Embryonic facial prominence (tissue), 1 donor: ENCODE results near the gene SCN7A.

Experiments
- DNase-seq: peaks from one replicate; pipeline ENCODE4 v3.0.0-alpha.2; 2016; ENCODE audit errors: extremely low spot score

Gene SCN7A

DNA sequence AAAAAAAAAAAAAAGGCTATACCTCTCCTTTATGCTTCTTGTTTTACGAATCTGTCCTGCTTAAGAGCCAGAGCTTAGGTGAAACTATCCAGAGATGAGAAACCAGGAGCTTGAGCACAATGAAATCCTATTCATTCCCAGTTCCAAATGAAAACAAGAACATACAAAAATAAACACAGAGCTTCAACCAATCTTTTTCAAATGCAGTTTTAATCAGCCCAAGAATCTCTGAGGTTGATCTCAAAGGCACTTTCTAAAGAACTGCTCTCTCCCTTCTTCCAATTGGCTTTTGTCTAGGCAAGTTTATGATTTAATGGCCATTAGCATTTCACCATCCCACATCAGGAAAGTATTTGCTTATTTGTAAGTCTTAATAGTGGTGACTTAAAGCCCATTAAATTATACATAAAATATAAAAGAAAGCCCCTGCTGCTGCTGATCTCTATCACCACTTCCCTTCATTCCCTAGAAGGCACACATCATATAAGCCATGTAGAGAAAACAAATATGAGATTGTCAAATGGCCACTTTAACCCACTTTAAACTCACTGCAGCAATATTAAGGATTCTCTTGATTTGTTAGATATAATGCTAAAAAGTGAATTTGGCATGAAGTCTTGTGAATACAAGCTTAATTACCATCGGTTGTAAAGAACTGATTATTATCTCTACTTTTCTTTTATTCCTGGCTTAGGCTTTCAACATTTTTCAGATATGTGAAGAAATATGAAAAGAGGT lies 89.0 kb downstream of the SCN7A start:
- DNase-seq = no peak

DNA sequence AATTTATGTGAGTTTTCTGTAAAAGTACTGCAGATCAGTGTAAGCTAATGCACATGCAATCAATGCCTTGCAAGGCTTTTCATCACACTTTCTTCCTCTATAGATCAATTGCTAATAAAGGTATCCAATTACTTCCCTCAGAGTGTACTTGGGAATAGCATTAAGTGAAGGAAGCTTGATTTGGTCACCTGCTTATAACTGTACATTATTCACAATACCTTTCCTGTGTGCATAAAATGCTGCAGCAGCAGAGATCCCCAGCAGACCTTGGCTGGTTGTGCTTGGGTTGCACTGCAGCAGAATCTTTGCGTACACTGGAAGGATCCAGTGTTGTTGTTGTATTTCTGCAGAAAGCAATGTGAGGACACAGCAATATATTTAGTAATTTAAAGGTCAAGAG lies 99.8 kb downstream of the SCN7A start:
- DNase-seq = no peak

DNA sequence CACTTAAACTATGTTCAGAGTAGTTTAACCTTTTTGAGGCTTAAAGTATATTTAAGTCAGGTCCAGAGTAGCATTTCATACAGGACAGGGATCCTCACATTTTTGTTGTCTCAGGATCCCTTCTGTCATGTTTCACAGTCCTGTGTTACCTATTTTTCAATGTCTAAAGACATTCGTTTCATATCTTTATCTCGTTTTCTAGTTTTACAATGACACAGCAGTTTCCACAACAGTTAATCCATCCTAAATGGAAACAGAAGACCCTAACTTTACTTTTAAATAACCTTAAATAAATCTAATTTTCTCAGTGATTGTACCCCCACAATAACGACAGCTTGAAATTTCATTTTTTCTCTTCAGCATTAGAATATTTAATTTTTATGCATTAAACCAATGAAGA lies 101.0 kb downstream of the SCN7A start:
- DNase-seq = no peak

DNA sequence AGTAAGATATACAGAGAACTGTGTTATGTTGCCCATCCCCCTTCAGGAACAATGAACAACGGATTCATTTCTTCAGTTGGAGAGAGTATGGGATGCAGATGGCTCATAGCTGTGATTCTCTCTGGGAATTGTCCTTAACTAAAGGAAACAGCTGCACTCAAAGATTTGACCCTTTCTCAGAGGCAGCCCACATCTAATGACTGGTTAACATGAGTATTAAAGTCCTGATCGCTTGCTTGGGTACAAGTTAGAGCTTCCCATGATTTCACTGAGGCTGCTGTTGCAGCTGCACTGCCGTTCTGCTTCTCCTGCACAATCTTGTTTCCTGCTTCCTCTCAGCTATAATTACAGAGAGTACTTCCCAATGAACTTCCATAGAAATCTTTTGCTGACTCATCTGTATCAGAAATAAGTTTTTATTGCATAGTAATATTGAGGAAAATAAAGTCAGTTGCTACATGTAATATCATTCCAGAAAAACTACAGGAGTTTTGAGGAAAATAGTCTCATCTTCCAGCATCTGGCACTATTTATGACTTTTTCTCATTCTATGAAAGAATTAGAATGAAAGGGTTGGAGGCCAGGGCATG lies 105.5 kb downstream of the SCN7A start:
- DNase-seq = no peak

DNA sequence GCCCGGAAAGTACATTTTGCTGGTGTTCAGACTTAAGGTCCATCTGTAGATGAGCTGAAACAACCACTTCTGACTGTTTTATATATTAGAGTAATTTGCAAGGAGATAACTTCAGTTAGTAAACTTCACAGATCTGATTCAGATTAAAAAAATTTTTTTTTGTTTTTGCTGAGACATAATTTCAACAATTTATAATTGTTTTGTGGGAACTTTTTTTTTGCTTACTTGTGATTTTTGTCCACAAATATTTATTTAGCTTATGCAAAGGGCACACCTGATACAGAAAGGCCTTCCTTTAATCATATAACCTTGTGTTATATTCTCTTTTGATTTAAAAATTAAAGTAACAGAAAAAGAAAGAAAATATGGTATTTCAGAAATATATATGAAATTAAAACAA lies 108.7 kb downstream of the SCN7A start:
- DNase-seq = no peak

DNA sequence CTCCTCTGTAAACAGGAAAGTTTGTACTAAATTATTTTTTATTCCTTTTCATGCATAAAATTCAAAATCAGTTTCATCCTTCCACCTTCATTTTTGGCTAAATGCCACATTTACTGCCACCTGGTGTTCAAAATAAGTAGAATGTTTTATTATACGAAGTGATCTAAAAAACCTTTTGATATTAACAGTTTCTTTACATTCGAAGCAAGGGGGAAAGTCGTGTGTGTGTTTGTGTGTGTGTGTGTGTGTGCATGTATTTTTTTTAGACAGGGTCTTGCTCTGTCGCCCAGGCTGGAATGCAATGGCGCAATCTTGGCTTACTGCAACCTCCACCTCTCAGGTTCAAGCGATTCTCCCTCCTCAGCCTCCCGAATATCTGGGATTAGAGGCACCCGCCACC lies 109.3 kb downstream of the SCN7A start:
- DNase-seq = no peak

DNA sequence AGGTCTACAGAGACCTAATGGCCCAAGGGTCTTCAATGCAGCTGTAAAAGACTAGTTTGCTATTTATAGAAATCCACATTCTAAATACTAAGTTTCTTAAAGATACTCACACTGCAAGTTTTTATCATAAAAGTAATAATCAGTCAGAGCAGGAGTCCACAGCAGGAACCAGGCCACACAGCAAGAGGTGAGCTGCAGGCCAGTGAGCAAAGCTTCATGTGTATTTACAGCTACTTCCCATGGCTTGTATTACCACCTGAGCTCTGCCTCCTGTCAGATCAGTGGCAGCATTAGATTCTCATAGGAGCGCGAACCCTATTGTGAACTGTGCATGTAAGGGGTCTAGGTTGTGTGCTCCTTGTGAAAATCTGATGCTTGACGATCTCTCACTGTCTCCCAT lies 111.6 kb downstream of the SCN7A start:
- DNase-seq = no peak

DNA sequence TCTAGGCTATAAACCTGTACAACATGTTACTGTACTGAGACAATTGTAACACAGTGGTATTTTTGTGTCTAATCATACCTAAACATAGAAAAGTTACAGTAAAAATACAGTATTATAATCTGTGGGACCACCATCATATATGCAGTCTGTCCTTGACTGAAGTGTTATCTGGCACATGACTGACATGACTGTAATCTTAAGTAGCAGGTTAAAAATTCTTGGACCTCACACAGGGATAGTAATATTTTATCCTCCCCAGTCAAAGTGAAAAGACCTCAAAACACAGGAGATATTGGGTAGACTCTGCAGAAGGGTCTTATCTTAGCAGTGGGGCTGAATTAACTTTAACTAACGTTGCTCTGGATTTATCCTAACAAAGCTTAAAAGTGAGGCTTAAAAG lies 113.4 kb downstream of the SCN7A start:
- no peak for DNase-seq

DNA sequence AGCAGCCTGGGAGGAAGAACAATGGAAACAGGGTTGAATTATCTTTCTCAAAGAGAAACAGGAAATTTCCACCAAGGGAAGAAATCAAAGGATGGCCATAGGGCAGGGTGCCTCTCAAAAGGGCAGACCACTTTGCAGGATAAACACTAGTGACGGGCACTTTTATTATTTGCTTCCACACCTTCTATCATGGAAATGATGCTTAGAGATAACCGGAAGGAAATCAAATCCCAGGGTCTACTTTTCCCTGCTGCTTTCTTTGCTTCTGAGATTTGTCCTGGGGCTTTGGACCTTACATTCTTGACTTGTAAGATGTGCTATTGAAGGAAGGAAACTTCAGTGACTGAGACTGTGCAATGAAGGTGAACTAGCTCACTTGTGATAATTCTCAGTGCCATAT lies 117.2 kb downstream of the SCN7A start:
- DNase-seq = no peak

DNA sequence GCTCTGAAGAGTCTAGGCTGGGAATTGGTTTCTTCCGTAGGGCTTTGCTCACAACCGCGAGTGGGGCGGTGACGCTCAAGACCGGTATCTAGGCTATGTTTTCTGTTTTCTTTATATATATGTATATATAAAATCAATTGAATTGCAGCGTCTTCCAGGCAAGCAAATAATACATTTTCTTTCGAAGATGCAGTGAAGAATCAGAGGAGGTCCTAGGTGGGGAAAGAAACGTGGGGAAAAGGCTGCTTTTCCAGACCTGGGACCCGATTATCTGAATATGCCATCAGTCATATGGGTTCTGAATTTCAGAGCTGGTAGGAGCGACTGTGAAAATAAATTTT lies 117.6 kb downstream of the SCN7A start:
- DNase-seq = no peak

DNA sequence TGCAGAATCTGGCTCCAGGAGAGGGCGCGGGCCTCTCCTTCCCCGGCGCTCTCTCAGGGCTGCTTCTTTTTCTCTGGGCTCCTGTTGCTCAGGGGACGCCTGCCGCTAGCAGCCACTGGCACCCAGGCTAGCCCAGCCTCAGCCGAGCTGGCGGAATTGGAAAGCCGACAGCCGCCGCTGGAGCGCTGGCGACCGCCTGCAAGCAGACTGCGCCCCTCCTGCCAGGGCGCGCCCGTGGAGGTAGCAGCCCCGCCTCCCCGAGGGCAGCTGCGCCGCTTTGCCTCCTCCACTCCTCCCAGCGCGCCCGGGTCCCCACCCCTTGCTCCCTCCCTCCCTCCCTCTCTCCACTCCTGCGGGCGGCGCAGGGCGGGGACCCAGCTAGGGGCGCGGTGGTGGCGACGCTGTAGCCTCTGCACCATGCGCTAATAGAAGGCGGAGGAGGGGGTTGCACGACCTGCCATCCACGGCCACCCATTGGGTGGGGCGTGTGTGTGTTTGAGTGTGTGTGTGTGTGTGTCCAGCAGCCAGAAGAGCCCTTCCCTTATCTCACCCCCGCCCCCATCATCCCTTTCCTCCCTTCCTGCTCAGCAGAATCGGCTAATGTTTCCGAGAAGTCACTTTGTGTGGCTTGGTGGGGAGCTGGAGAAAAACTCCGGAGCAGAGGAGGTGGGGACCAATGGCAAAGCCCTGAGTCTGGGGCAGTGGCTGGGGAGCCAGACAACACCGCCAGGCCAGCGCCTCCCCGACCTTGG lies 118.1 kb downstream of the SCN7A start, which contains the start of gene SCN9A:
Gene SCN9A, minus strand, starts transcription at position 209 of the 752 bp plus-strand sequence. CDS start 64,188 bp downstream, outside the sequence.
- DNase-seq = peak; percentile 21

DNA sequence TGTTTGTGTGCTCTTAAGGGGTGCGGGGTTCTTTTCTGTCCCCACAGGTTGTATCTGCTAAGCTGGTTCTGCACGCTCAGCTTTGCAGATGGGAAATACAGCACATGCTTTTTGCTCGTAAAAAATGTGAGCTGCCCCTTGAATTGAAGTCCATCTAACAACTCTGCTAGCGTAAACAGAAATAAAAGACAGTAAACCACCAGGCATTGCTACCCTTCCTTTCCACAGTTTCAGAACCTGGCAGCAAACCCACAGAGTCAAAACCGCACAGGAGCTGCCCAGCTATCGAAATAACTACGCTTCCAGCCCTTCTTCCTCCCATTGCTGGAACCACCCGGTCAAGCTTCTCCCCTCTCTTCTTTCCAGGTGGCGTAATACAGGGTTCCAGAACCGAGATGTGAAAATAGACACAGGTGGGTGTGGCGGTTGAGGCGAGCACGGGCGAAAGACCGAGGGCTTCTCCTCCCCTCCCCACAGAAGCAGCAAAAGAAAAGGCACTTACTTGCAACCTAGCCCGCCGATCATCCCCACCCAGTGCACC lies 118.8 kb downstream of the SCN7A start:
- DNase-seq = no peak

DNA sequence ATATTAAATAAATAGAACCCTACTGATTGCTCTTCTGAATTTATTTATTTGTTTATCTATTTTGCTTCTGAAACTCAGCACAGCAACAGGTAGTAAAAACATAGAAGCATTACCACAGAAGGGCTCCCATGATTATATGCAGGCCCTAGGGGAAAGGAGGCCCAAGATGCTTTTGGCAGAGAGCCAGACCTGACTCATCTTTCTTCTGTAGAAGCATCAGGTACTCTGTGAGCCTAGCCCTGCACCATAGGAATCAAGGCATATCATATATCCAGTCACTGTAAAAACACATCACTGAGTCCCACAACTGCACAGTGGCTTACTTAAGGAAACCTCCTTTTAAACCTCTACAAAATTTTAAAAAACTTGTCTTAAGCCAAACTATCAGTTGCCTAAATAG lies 120.1 kb downstream of the SCN7A start:
- no peak for DNase-seq

DNA sequence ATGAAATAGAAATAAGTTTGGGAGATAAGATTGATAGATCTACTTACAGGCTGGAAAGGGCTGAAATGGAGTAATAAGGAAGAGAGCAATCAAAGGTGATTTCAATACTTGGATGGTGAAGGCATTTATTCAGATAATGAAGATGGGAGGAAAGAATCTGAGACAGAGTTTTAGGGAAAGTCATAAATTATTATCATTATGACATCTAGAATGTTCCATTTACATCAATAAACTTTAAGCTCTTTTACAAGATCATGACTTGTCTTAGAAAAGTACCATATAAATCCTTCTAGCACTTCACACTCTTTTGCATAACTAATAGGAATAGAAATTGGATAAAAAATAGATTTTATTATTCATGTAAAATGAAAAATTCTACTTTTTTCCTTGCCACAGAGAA lies 120.5 kb downstream of the SCN7A start:
- DNase-seq = no peak

DNA sequence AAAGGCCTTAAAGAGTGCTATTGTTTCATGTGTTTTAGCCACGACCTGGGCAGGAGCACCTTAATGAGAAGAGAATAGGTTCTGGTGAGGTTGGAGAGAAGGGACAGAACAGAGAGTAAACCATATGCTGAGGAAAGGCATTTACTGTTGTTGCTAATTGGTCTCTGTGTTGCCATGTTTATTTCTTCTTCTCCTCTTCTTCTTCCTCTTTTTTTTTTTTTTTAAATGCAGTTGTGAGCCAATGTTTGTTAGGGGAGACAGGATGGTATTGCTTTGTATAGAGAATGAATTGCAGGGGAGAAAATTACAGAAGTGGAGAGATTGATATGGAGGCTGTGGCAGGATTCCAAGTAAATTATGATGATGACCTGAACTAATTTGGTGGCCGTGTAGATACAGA lies 120.9 kb downstream of the SCN7A start:
- DNase-seq = no peak

DNA sequence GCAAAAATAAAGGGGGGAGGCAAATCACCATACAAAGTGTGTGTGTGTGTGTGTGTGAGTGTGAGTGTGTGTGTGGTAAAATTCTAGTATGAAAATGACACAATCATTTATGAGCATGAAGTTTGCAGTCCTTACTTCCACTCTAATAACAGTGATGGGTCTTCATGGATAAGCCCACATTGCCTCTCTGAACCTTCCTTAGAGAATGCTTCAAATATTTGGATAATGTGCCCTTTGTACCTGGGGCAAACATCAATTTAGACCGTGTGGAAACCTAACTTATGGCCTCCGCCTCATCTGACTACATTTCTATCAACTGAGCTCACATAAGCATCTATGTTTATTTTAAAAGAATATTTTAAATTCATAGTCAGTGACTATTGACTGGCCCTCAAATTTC lies 122.0 kb downstream of the SCN7A start:
- no peak for DNase-seq

DNA sequence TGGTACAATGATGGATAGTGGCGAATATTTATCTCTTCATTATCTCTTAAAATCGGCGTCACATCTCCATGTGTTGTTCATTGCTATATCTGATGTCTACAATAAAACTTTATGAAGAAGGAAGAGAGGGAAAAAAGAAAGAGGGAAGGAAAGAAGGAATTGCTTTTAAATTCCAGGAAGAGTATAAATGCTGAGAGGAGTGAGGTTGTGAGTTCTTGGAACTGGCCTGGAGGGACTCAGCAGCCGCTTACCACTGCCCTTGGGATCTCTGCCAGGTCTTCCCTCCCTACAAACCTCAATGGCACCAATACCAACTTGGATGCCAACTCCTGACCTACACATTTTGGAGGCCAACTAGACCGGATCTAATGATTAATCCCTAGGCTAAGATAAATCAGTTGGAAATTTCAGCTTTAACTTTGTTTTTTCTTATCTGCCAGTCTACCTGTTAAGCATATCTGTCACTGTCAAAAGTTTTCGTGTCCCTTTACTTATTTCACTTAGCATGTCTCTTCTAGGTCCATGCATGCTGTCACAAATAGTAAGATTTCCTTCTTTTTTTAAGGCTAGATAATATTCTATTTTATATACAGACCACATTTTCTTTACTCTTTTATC lies 128.1 kb downstream of the SCN7A start:
- DNase-seq = no peak

DNA sequence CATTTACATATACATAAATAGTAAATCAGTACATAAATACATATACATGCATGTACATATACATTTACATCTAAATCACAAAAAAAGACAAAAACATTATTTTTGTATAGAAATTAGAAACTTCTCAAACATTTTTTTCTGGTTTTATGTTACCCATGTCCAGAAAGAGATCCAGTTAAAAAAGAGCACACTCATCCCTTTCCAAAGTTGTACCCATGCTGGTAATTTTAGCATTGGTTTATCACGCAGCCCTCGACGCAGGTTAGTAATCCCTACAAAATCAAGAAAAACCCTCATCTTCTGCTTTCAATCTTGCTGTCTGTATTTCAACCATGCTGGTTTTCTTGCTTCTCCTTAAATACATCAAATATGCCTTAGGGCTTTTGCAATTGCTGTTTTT lies 128.8 kb downstream of the SCN7A start:
- no peak for DNase-seq

DNA sequence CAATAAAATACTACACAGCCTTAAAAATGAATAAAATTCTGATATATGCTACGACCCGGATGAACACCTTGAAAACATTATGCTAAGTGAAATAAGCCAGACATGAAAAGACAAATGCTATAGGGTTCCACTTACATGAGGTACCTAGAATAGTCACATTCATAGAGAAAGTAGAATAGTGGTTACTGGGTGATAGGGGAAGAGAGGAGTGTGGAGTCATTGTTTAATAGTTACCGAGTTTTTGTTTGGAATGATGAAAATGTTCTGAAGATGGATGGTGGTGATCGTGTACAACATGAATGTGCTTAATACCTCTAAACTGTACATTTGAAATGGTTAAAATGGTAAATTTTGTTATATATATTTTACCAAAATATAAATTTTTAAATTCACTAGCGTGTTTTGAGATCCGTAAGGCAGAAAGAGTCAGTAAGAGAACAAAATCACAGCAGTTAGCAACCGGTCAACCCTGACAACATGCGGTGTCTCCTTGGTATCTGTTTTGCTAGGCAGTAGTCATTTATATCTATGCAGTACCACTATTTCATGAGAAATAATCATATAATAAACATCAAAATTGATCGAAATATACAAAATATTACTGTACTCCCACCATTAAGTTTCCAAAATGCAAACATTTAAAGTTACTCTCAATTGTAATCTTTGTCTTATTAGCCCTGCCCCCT lies 129.4 kb downstream of the SCN7A start:
- DNase-seq = no peak

DNA sequence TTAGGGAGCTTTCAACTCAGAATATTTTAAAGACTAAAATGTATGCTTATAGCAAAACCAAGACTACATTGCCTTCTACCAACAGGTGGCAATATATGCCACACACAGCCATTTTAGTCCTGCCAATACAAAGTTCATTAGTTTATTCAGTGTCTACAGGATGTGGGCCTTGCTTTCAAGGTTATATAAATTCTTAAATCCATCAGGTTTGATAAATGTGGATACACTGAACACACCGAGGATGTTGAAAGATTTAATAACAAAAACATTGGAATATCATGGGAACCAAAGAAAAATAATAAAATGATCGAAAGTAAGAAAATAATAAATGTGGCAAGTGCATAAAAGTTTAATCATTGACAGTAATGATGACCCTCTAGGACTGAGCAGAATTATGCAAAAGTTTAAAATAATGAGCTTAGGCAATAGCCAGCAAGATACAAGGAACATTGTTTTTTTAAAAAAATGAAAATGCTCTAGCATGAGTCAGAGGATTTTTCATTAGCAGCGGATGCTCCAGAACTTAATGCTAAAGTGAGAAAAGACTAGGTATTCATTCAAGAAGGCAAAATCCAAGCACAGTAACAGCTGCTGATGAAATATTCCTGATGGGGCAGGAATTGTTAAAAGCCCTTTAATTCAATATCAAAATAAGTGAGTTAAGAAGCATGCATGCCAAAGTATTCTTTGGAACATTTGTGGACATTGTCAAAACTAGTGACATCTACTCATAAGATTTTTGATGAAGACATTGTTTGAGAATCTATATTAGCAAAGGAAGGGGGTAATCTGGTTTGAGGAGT lies 132.5 kb downstream of the SCN7A start:
- DNase-seq = no peak

DNA sequence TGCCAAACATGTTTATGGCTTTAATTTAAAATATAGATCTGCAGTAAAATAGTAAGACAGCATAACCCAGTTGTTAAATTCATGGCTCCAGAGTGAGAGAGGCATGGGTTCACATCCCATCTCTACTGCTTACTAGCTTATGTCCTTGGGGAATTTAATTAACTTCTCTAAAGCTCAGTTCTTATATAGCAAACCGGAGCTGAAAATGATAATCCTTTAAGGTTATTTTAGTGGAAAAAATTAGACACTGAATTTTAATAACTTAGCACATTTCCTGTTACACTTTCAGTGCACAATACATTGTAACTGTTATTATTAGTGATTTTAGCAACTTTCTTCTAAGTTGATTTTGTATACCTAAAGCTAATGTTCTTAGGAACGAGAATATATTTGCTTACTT lies 133.1 kb downstream of the SCN7A start:
- no peak for DNase-seq
